GM18505 (cell line): ENCODE data around the gene CACNG7.
"Not testable (repeated sequence)": the region's sequence is repeated elsewhere in the genome, so short reads cannot be mapped to it uniquely, and the experiment has no call there.

Experiments
- ATAC-seq: cut with Tn5 transposase; IDR thresholded peaks from one replicate; pipeline ENCODE4 v1.9.1; 2021; ENCODE audit not compliant: unreplicated experiment
- POLR2A ChIP-seq: IDR thresholded peaks from 4 replicates; pipeline ENCODE4 v1.6.1; 2011; ENCODE audit warnings: borderline replicate concordance; ENCODE audit not compliant: insufficient read depth, insufficient read length; ENCODE audit errors: extremely low read depth

CACNG7 gene

DNA sequence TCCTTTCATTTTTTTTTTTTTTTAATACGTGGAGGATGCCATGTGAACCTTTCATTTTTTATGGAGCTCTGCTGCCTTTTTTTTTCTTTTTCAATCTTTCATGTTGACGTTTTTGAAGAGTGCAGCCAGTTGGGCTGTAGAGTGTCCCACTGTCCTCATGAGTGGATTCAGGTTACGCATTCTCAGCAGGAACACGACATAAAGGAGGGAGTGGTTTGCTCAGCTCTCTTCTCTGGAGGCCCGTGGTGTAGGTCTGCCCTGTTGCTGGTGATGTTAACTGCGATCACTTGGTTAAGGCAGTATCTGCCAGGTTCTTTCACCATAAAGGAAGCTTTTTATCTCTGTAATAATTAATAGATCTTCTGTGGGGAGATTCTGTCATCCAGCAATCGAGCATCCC lies 27.0 kb downstream of the CACNG7 start:
- no peak for ATAC-seq
- no peak for TF ChIP-seq POLR2A

GRCh38 chr19:53942001-53942786 lies 33.1 kb downstream of the CACNG7 start:
- no peak for ATAC-seq

DNA sequence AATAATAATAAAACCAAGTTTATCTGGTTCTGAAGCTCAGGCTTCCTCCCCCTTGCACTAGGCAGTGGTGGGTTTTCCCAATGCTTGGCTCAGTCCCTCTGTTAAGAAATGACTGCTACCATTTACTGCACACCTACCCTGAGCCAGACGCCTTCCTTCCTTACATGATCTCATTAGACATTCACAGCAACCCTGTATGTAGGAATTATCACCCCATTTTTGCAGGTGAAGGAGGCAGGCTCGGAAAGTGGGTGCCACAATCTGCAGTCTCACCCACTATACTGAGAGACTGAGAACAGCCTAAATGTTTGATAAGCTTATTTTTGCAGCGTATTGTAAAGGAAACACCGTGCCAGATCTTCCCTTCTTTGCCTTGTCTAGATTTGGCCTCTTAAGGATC lies 35.3 kb downstream of the CACNG7 start:
- TF ChIP-seq POLR2A, result no peak
- no peak for ATAC-seq

More at GRCh38 chr19:53942001-53942786, 33.1 kb downstream of the CACNG7 start:
- no peak for TF ChIP-seq POLR2A

GRCh38 chr19:53944933-53945332 lies 35.9 kb downstream of the CACNG7 start:
- no peak for ATAC-seq
- TF ChIP-seq POLR2A, result no peak

GRCh38 chr19:53945441-53945840 lies 36.4 kb downstream of the CACNG7 start:
- no peak for TF ChIP-seq POLR2A

DNA sequence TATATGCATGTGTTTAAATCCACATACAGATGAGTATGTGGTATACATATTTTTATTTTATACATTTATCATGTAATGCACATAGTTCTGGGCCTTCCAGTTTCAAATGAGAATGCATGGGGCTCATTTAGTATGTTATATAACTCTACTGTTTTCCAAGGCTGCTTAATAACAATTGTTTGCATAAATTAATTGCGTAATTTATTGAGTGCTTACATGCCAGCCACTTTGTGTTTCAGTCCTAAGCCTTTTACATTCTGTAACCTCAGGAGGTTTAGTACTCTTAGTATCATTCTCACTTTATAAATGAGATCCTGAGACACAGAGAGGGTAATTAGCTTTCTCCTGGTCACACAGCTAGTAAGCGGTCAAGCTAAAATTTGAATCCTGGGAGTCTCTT lies 36.9 kb downstream of the CACNG7 start:
- TF ChIP-seq POLR2A, result no peak
- no peak for ATAC-seq

More at GRCh38 chr19:53945441-53945840, 36.4 kb downstream of the CACNG7 start:
- ATAC-seq, result no peak

GRCh38 chr19:53947624-53948023 lies 38.5 kb downstream of the CACNG7 start:
- TF ChIP-seq POLR2A, result no peak
- no peak for ATAC-seq

DNA sequence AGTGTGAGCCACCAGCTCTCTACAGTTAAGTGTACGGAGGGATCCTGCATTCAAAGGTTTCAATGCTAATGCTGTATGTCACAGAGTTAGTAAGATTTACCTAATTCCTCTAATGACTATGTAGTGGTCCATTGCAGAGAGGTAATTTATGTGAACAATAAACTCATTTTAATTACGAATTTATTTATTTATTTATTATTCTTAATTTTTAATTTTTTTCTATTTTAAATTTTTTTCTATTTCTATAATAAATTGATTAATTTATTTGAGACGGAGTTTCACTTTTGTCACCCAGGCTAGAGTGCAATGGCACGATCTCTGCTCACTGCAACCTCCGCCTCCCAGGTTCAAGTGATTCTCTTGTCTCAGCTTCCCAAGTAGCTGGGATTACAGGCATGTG lies 39.5 kb downstream of the CACNG7 start:
- ATAC-seq, result not testable (repeated sequence)

GRCh38 chr19:53951436-53951835 lies 42.4 kb downstream of the CACNG7 start:
- ATAC-seq, result no peak
- no peak for TF ChIP-seq POLR2A

DNA sequence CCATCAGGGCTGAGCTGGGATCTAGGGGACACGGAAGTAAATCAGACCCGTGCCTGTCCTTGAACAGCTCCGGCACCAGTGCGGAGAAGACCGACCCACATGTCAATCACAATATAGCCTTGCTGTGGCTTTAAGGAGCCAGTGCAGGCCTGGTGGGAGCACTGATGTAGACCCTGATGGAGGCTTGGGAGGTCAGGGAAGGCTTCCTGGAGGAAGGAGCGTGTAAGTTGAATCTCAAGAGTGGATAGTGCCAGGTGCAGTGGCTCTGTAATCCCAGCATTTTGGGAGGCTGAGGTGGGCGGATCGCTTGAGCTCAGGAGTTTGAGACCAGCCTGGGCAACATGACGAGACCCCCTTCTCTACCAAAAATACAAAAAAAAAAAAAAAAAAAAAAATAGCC lies 42.9 kb downstream of the CACNG7 start:
- no peak for ATAC-seq
- TF ChIP-seq POLR2A, result no peak

DNA sequence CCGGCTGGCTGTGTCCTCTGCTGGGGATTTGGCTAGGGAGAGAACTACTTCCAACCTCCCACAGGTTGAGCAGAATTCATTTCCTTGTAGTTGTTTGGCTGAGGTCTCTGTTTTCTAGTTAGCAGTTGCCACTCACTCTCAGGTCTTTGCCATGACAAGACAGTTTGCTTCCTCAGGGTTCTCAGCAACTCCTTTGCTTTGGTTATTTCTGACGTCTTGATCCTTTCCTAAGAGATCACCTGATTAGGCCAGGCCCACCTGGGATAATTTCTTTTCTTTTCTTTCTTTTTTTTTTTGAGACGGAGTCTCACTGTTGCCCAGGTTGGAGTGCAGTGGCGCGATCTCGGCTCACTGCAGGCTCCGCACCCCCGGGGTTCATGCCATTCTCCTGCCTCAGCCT lies 44.3 kb downstream of the CACNG7 start:
- no peak for TF ChIP-seq POLR2A
- ATAC-seq, result no peak

GRCh38 chr19:53957448-53958167 lies 48.5 kb downstream of the CACNG7 start:
- ATAC-seq, result no peak
- no peak for TF ChIP-seq POLR2A

DNA sequence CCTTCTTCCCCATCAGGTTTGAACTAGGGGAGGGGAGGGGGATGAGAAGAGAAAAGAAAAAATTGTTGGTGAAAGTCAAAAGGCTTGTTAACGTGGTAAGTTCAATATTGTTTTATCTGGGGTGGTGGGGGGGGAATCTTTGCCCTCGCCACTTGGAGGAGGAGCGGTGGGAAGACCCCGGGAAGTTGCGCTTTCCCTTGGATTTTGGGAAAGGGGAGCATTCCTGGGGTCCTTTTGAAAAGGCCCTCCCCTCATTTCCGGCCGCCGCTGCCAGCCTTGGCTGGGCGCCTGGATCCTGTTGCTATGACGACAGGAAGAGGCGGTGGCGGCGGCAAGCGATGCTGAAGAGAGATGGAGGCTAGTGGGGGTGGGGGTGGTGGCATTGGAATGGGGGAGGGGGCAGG lies 49.1 kb downstream of the CACNG7 start:
- no peak for TF ChIP-seq POLR2A
- ATAC-seq, result no peak

DNA sequence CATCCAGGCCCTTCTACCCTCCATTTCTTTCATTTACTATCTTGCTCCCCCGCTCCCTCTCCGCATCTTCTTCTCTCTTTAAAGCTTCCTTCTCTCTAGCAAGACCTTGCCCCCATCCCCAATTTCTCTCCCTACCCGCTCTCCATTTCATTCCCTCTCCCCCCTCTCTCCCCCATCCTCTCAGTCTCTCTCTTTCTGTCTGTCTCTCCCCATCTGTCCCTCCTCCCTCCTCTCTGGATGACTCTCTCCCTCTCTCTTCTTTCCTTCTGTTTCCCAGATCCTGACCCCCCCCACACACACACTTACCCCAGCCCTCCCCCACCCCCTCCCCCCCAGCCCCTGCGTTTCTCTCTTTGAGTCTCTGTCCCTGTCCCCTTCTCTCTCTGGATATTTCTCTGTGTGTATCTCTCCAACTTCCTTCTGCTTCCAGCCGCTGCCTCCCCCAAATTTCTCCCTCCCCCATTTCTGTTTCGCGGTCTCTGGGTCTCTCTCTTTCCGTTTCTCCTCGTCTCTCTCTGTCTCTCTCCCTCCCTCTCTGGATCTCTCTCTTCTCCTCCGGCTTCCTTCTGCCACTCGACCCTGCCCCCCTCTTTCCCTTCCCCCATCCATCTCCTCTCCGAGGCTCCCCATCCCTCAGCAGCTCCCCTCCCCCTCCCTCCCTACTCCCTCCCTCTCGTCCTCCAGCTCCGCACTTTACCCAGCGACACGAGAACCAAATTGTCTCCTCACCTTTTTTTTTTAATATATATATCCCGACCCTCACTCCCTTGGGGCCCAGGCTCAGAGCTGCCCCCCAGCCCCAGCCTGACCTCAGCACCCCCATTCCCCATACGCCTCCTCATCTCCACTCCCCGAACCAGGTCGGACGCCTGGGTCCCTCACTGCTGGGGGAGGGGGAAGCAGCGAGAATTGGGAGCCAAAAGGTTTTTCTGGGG lies 50.0 kb downstream of the CACNG7 start:
- no peak for ATAC-seq
- no peak for TF ChIP-seq POLR2A

- no peak for ATAC-seq
Observed at GRCh38 chr19:53960187-53960586, 51.1 kb downstream of the CACNG7 start.

More at GRCh38 chr19:53960187-53960586, 51.1 kb downstream of the CACNG7 start:
- TF ChIP-seq POLR2A, result no peak
